COLO829 (cell line): ENCODE measurements around the gene FER.
"Not testable (repeated sequence)": the region's sequence is repeated elsewhere in the genome, so short reads cannot be mapped to it uniquely, and the experiment has no call there.

Experiments
- DNase-seq: peaks from one replicate; pipeline ENCODE4 v3.0.0; 2012; ENCODE audit warnings: low spot score

Gene FER

GRCh38 chr5:109125755-109126429 lies 378.2 kb downstream of the FER start:
- DNase-seq: no peak

- DNase-seq: no peak
Observed at GRCh38 chr5:109126481-109126880, 378.8 kb downstream of the FER start.

GRCh38 chr5:109136906-109137305 lies 389.2 kb downstream of the FER start:
- no peak for DNase-seq

DNA sequence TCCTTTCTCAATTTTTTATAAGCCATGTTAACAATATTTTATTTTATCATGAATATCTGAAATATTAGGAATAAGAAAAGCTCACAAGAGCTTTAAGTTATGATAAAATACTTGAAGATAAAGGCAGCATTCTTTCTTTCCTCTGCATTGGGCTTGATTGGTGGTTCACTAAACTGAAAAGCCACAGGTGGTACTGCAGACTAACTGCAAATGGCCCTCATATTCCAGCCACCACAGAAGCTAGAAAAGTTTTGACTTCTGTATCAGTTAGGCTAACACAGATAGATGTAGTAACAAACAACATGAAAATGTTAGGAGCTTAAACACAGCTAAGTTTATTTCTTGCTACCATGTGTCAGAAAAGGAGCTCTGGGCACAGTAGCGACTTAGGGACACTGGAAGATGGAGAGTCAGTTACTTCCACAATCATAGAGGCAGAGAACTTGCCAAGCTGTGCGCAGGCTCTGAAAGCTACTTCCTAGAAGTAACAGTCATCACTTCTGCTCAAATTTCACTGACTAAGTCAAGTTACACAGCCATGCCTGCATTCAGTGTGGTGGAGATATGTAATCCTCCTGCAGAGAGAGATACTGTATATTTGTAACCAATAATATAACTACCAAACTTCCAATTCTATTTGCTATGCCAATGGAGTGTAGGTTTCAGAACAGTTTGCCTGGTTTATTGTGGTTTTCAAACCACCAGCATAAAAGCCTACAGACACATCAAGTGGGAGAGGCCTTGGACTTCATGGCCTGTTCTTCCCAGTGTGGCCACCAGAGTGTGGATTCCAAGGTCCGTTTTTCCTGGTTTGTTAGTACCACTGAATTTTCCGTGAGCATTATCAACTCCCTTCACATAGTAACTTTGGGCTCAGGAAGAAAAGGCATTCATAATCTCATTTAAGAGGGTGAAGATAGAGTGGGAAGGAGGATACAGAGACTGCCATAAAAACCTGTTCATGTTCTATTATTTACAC lies 393.8 kb downstream of the FER start:
- DNase-seq: no peak

- no peak for DNase-seq
Observed at GRCh38 chr5:109143031-109143430, 395.3 kb downstream of the FER start.

DNA sequence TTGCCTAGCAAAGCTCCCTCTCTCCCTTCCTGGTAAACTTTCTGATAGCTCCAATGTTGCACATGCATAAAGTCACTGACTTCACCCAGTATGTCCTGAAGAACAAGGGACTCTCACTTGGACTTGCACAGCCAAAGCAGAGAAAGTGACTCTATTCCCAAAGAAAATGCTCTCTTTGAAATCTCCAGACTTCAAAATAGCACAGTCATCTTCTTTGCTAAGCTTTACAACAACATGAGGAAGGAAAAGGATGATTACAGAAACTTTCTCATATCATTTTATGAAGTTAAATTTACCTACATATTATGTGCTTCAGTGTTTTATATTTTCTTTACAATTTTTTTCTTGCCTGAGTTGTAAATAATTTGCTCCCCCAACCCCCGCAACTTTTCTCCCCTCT lies 397.4 kb downstream of the FER start:
- no peak for DNase-seq

- DNase-seq: no peak
Observed at GRCh38 chr5:109146591-109146990, 398.9 kb downstream of the FER start.

DNA sequence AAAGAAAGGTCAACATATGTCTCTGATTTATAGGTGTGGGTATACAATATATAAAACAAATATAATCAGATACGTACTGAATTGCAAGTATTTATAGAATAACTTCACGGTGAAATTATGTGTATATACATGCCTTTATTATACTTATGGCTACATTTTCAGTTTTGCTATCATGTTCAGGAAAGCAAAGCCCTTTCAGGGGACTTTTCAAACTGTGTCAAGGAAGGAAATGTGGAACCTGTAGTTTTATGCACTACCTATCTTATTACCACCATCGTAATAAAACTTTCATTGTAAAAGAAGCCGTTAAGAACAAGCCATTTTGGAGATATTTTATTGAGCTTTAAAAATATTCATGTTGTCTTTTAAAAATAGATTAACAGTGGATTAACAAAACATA lies 404.9 kb downstream of the FER start:
- no peak for DNase-seq

- DNase-seq: no peak
Observed at GRCh38 chr5:109155625-109156024, 407.9 kb downstream of the FER start.

DNA sequence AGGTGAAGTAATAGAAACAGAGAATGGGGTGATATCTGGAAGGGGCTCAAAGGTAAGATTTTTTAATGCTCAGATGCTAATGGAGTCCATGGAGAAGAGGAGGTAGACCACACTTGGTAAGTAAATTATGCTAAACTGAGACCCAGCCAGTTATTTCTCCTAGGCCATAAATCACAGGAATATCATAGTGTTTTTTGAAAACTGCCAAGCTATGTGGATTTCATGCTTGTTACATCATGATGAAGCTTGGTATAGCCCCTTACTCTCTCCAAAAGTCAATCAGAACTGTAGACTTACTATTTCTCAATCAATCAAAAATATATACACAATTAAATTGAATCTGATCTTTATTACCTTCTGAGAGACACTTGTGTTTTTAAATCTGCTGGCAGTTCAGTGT lies 409.2 kb downstream of the FER start:
- no peak for DNase-seq

- DNase-seq: no peak
Observed at GRCh38 chr5:109160468-109160867, 412.8 kb downstream of the FER start.

DNA sequence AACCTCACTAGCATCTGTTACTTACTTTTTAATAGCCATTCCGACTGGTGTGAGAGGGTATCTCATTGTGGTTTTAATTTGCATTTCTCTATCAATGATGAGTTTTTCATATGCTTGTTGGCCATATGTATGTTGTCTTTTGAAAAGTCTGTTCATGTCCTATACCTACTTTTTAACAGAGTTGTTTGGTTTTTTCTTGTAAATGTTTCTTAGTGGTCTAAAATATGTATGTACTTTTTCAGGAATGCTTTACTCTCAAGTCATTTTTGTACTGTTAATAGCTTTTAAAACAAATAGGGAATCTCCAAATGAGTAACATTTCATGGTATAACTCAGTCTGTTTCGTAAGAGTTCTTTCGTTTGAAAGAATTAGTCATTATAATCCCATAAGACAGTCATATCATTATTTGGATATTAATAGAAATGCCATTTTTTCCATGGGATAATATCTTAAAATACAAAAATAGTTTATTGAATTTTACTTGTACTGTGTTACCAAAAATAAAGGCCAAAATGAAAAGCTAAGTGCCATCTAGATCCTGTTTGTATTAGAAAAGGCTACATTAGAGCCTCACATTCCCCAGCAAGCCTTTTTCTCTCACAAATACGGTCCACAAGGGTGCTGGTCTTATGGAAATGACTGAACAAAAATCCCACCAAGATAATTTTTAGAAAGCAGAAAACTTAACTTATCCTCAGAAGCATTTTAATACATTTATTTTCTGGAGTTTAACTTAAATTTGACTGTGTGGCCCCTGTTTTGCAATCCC lies 414.4 kb downstream of the FER start:
- DNase-seq: no peak

GRCh38 chr5:109163336-109163735 lies 415.6 kb downstream of the FER start:
- DNase-seq: no peak

DNA sequence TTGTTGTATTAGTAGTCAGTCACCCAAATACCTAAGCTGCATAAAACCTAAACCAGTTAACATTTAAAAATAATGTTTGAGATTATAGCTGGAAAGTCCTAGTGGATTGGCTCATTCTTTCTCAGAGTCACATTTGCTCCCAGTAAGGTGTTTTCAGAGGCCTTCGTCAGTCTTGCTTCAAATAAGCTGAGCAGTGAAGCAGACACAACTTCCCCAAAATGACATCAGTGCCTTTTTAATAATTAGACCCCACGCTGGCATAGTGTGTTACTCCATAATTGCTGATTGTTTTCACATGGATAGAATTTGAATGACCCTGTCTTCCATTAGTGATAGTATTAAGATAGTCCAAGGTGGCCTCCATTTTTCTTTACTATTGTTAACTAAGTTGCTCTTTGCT lies 416.3 kb downstream of the FER start:
- no peak for DNase-seq

GRCh38 chr5:109167586-109167985 lies 419.9 kb downstream of the FER start:
- no peak for DNase-seq

- DNase-seq: no peak
Observed at GRCh38 chr5:109168151-109168550, 420.5 kb downstream of the FER start.

- DNase-seq: no peak
Observed at GRCh38 chr5:109170629-109171350, 423.1 kb downstream of the FER start.

GRCh38 chr5:109171437-109172073 lies 423.9 kb downstream of the FER start:
- not testable (repeated sequence) for DNase-seq

DNA sequence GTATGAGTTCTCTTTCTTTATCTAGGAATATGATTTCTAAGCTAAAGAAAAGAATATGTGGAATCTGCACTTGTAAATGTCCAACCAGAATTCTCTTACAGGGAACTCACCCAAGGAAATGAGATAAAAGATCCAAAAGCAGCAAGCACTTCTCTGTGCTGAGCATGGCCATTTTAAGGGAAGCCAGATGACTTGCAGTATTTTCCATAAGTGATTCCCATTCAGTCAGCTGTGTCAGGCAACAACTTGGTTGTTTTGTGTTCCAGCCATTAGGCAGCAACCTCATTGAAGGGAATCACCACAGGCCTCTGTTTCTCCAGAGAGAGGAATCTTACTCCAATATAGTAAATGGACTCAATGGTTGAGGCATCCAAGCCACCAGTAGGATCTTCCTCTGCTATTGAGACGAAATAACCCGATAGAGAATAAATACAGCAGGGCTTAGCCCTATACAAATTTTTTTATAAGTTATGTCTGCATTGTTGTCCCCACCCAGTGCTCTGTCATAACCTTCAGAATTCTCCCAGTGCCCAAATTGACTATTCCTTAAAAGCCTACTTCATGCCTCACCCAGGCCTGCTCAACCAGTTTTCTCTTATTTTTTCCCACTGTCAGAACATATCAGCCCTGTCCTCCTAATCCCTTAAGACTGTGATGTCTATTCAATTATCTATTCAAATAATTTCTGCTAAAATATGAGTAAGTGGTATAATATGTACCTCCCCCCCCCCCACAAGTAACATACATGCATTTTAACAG lies 425.5 kb downstream of the FER start:
- no peak for DNase-seq

- no peak for DNase-seq
Observed at GRCh38 chr5:109177227-109177626, 429.5 kb downstream of the FER start.

DNA sequence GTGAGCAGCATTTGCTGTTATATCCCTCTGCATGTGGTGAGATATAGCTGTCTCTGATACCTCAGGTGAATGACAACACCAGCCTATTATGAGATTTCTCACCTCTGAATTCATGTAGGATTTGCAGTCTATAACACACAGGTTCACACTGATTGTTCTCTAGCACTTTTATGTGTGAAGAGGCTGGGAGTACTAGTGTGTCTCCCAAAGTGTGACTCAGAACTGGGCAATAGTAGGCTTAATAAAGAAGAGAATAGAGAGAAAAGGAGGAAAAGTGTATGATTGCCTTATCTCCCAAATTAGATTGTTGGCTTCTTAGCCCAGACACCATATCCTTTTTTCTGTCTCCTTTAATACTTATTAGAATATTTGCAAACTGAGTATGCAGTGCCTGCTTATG lies 430.1 kb downstream of the FER start:
- DNase-seq: no peak
